ENCODE results near the gene DENND5A. TPM values are rescaled to one million over a fixed set of nuclear protein-coding genes. Genes with fewer than 3 reads are reported as not detected.

Gene DENND5A
- total RNA-seq, 4 donors from 2014 or later, result 29.1 to 33.1 (median 31.5) TPM

DNA sequence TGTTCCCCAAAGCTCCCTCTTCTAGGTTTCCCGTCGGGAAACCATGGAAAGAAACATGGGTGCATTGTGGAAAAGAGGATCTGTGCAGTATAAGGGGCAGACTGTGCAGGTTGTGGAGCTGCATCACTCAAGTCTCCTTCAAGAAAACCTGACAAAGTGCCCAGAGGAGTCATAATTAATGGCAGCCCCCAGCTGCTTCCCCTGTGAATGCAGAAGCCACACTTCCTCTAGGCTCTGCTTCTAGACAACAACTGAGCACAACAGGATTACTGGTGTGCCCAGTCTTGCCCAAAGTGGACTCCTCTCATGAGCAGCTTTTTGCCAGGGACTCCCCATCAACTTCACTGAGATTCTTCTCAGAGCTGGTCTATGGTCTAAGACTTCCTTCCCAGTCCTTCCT is 131.2 kb downstream of the DENND5A start:
- Histone ChIP-seq H3K9me3 (no peaks in the 10 kb centered on the region), H3K27me3 (no peaks in the 10 kb centered on the region), H3K4me3 (no peak overlapping the region), H3K4me1 (peaks cover 0 to 11% of the 10 kb centered on the region in 2 donors), H3K36me3 (peaks cover 0 to 2% of the 10 kb centered on the region in 2 donors), H3K27ac (no peak overlapping the region)
- DNase-seq, result no peak
- in situ Hi-C loops (cut with MboI; ENCODE audit: low sequenced_read_pairs in 4 of 4) (loop anchor here in 3 of 4 donors (5.0 to 25.0 kb wide), 3 partner anchors 117 to 447 kb away; partner anchors contain the start of genes RPL27A (in 1 of the 3) and TRIM66 (in 1 of the 3)), intact Hi-C loops (cut with DNase I; ENCODE audit: low total_unique reads) (no loop called here)
- TF ChIP-seq, protein P1, sequence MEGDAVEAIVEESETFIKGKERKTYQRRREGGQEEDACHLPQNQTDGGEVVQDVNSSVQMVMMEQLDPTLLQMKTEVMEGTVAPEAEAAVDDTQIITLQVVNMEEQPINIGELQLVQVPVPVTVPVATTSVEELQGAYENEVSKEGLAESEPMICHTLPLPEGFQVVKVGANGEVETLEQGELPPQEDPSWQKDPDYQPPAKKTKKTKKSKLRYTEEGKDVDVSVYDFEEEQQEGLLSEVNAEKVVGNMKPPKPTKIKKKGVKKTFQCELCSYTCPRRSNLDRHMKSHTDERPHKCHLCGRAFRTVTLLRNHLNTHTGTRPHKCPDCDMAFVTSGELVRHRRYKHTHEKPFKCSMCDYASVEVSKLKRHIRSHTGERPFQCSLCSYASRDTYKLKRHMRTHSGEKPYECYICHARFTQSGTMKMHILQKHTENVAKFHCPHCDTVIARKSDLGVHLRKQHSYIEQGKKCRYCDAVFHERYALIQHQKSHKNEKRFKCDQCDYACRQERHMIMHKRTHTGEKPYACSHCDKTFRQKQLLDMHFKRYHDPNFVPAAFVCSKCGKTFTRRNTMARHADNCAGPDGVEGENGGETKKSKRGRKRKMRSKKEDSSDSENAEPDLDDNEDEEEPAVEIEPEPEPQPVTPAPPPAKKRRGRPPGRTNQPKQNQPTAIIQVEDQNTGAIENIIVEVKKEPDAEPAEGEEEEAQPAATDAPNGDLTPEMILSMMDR (IDR thresholded peaks at IDR 0.05 in 4 of 5, conservative IDR thresholded peaks at IDR 0.05 in 1 of 5), result no peak
- TF ChIP-seq POLR2A (IDR thresholded peaks at IDR 0.05), result no peak
- no peak for ATAC-seq

DNA sequence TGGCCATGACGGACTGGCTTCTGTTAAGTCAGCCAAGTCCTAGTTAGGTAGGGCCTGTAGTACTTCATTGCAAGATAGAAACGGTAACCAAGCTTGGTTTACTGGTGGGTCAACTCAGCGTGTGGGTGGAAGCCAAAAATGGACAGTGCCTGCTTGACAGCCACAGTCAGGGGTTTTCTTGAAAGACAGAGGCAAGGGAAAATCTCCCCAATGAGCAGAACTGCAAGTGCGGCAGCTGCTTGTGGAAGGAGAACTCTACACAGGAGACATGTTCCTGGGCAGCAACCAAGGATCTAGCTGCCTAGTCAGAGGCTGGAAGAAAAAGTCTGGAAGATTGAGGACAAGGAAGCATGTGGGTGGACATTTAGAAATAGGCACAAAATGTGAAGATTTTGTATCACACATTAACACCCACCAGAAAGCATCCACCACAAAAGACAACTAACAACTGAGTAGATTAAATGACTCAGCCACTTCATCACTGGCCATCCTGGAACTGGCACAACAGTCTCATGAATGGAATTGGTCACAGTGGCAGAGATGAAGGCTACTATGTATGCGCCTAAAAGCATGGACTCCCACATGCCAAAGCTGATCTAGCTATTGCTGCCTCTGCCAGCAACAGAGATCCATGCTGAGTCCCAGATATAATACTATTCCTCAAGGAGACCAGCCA is 132.8 kb downstream of the DENND5A start:
- in situ Hi-C loops (cut with MboI; ENCODE audit: low sequenced_read_pairs in 4 of 4), result loop anchor here in 3 of 4 donors (5.0 to 25.0 kb wide), 3 partner anchors 115 to 445 kb away; partner anchors contain the start of genes RPL27A (in 1 of the 3) and TRIM66 (in 1 of the 3)

DNA sequence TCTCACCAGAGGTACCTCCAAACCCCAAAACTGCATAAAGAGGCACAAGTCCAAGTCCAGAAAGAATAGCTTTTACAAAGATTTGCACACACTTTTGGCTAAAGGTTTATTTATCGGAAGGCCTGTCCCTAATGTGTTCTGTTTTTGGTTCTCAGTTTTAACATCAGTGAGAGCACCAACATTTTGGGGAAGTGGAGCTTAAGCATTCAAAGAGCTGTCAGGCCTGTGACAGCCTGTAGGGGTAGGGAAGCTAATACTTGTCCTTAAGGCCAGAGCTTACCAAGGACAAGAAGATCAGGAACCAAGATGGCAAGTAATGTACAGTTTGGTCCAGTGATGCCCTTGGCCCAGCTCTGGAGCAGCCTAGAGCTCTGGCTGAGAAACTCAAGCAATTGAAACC is 134.9 kb downstream of the DENND5A start:
- no peaks in the 10 kb centered on the region for H3K27me3 ChIP-seq
- DNase-seq, result no peak
- H3K4me1 ChIP-seq, result peaks cover 0 to 5% of the 10 kb centered on the region in 2 donors
- H3K4me3 ChIP-seq, result no peak overlapping the region
- in situ Hi-C loops (cut with MboI; ENCODE audit: low sequenced_read_pairs in 4 of 4), result loop anchor here in 3 of 4 donors (5.0 to 25.0 kb wide), 3 partner anchors 113 to 443 kb away; partner anchors contain the start of genes RPL27A (in 1 of the 3) and TRIM66 (in 1 of the 3)
- no peaks in the 10 kb centered on the region for H3K9me3 ChIP-seq
- no peak overlapping the region for H3K27ac ChIP-seq
- TF ChIP-seq, protein P1 (IDR thresholded peaks at IDR 0.05 in 4 of 5, conservative IDR thresholded peaks at IDR 0.05 in 1 of 5), result no peak
- no peak for TF ChIP-seq POLR2A (IDR thresholded peaks at IDR 0.05)
- intact Hi-C loops (cut with DNase I; ENCODE audit: low total_unique reads), result no loop called here
- H3K36me3 ChIP-seq, result no peaks in the 10 kb centered on the region
- no peak for ATAC-seq

More for the DNA sequence above, 132.8 kb downstream of the DENND5A start:
- peaks cover 0 to 6% of the 10 kb centered on the region in 2 donors for H3K4me1 ChIP-seq
- no peaks in the 10 kb centered on the region for H3K27me3 ChIP-seq
- DNase-seq (no peak), ATAC-seq (no peak)
- no peak overlapping the region for H3K27ac ChIP-seq
- H3K36me3 ChIP-seq, result no peaks in the 10 kb centered on the region
- H3K9me3 ChIP-seq, result no peaks in the 10 kb centered on the region
- H3K4me3 ChIP-seq, result no peak overlapping the region
- TF ChIP-seq POLR2A (IDR thresholded peaks at IDR 0.05), result no peak
- TF ChIP-seq, protein P1 (IDR thresholded peaks at IDR 0.05 in 4 of 5, conservative IDR thresholded peaks at IDR 0.05 in 1 of 5), result no peak
- intact Hi-C loops (cut with DNase I; ENCODE audit: low total_unique reads), result no loop called here

DNA sequence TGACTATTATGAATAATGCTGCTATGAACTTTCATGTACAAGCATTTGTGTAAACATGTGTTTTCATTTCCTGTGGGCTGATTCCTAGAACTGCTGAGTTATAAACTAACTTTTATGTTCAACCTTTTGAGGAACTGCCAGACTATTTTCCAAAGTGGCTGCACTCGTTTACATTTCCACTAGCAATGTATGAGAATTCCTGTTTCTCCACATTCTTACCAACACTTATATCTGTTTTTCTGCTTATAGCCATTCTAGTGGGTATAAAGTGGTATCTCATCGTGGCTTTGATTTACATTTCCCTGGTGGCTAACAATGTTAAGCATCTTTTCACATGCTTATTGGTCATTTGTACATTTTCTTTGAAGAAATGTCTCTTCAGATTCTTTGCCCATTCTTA is 138.5 kb downstream of the DENND5A start:
- H3K36me3 ChIP-seq, result no peaks in the 10 kb centered on the region
- peaks cover 0 to 5% of the 10 kb centered on the region in 2 donors for H3K4me1 ChIP-seq
- H3K27me3 ChIP-seq, result no peaks in the 10 kb centered on the region
- H3K9me3 ChIP-seq, result no peaks in the 10 kb centered on the region
- intact Hi-C loops (cut with DNase I; ENCODE audit: low total_unique reads) (no loop called here), in situ Hi-C loops (cut with MboI; ENCODE audit: low sequenced_read_pairs in 4 of 4) (loop anchor here in 1 of 4 donors (25.0 kb wide), 1 partner anchor 439 kb away; the partner anchor contains the start of genes RPL27A and TRIM66)
- ATAC-seq, result no peak
- no peak for DNase-seq
- TF ChIP-seq, protein P1 (IDR thresholded peaks at IDR 0.05 in 4 of 5, conservative IDR thresholded peaks at IDR 0.05 in 1 of 5), result no peak
- no peak for TF ChIP-seq POLR2A (IDR thresholded peaks at IDR 0.05)
- no peak overlapping the region for H3K4me3 ChIP-seq
- no peak overlapping the region for H3K27ac ChIP-seq
